ENCODE results near the gene BHLHE23. TPM values are rescaled to one million over a fixed set of nuclear protein-coding genes. Genes with fewer than 3 reads are reported as not detected.

Gene BHLHE23
- total RNA-seq = not detected in 2 replicates

DNA sequence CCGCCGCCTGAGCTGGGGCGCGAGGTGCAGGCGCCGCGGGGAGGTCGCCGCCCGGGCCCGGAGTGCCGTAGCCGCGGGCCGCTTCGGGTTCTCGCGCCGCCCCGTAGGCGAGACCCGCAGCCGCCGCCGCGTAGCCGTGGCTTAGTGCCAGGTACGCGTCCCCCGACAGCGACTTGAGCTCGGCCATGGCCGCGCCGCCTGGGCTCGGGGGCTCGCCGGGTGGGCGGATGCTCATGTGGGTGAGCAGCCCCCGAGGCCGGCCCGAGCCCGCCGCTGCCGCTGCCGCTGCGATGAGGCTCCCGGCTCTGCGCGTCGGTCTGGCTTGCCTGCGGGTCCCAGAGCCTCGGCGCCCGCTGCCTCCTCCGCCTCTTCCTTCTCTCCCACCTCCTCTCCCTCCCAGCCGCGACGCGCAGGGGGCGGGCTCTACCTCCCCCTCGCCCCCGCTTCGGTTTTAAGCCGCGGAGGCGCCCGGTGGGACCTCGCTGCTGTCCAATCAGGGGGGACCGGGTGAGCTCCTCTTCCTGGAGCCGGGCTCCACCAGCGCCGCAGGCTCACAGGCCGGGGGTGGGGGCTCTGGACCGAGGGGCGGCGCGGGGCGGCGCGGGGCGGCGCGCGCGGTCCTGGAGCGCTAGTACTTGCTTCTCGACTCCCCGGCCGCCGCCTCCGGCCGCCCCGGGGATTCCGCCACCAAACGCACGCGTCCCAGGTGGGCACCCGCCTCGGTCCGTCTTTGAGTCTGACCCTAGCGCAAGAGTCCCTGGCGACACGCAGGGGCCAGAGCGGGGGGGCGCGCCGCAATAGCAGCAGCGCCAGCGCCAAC lies at the start of gene BHLHE23:
Gene BHLHE23, minus strand, starts transcription at position 425 of the 820 bp plus-strand sequence. Its CDS starts 190 bp downstream, at position 235.

Other genes with a start within 250 kb of the BHLHE23 start
- 18.9 and 19.7 TPM in 2 replicates for gene MRGBP, start 210.5 kb downstream of the BHLHE23 start, total RNA-seq
- 37.7 and 39.0 TPM in 2 replicates for gene OGFR, start 202.1 kb downstream of the BHLHE23 start, total RNA-seq
- gene COL9A3, start 189.9 kb downstream of the BHLHE23 start, total RNA-seq = 0.21 and 2.6 TPM in 2 replicates
- gene TCFL5, start 145.1 kb downstream of the BHLHE23 start, total RNA-seq = 10.5 and 13.4 TPM in 2 replicates
- 25.7 and 29.6 TPM in 2 replicates for gene DIDO1, start 80.5 kb downstream of the BHLHE23 start, total RNA-seq
- 44.2 and 45.8 TPM in 2 replicates for gene GID8, start 68.8 kb downstream of the BHLHE23 start, total RNA-seq
- gene SLC17A9, start 54.3 kb downstream of the BHLHE23 start, total RNA-seq = 0.78 and 1.6 TPM in 2 replicates
- 20.7 and 25.4 TPM in 2 replicates for gene YTHDF1, start 209.2 kb upstream of the BHLHE23 start, total RNA-seq
- not detected in 2 replicates for gene BIRC7, start 228.9 kb upstream of the BHLHE23 start, total RNA-seq
- gene NKAIN4, start 247.5 kb upstream of the BHLHE23 start, total RNA-seq = 0.46 TPM in 1 of 2 replicates, not detected in the other